NCI-H1417 treated with DMSO at 0.1 percent for 48 hours (cell line): Measurements from ENCODE around the gene INSIG2.

Experiments used
- DNase-seq: peaks from one replicate; lab custom pipeline; 2025; lab: John Stamatoyannopoulos, UW

The INSIG2 gene

DNA sequence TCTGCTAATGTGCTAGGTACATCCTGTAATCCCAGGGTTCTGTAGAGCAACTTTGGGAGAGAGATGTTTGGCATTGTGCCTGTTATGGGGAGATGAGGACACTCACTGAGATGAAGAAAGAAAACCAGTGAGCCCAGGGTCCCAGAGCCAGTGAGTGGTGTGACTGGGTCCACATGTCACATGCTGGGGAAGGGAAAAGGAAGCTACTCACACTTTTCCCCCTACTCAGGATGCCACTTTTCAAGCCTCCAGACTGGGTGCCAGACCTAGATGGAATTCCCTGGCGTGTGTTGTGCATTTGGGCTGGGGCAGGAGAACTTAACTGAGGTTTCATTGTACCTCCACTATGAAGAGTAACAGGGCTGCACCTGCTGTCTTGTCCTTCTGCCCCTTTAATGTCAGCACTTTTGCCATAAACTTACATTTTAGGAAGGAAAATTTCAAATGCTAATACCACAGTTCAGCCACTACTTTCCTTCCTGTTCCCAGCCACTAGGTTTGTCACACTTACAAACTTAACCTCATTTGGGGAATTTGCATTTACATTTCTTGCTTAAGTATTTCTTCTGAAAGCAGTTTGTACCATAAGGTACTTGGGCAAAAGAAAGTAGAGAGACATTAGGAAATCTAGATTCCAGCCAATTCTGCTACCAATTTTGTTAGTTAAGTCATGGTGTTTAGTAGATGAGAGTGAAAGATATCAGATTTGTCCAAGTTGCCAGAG lies 10.2 kb downstream of the INSIG2 start:
- no peak for DNase-seq

DNA sequence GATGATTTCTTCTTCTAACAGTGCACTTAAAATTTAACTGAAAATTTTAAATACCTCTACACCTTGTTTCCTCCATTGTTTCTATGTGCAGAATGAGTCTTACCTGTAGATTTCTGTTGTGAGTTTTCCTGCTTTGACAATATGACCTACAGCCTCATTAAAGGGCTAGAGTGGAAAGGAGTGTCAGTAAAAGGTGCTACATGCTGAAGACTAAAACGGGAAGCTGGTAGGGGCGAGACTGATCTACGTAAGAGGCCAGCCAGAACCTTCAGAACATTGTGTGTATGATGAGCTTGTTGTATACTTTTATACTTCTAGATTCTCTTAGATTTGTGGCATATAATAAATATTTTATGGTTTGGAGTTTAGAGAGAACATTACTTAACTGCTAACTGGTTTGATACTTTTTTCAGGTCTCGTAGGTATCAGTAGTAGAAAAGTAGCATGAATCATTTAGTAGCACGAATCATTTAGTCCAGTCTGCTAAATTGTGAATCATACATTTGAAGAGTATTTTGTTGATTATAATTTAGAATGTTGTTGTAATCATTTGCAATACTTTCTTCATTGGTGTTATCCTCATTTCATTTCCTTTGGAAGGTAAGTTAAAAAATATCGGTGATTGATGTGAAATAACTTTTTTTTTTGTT lies 14.3 kb downstream of the INSIG2 start:
- DNase-seq = no peak

DNA sequence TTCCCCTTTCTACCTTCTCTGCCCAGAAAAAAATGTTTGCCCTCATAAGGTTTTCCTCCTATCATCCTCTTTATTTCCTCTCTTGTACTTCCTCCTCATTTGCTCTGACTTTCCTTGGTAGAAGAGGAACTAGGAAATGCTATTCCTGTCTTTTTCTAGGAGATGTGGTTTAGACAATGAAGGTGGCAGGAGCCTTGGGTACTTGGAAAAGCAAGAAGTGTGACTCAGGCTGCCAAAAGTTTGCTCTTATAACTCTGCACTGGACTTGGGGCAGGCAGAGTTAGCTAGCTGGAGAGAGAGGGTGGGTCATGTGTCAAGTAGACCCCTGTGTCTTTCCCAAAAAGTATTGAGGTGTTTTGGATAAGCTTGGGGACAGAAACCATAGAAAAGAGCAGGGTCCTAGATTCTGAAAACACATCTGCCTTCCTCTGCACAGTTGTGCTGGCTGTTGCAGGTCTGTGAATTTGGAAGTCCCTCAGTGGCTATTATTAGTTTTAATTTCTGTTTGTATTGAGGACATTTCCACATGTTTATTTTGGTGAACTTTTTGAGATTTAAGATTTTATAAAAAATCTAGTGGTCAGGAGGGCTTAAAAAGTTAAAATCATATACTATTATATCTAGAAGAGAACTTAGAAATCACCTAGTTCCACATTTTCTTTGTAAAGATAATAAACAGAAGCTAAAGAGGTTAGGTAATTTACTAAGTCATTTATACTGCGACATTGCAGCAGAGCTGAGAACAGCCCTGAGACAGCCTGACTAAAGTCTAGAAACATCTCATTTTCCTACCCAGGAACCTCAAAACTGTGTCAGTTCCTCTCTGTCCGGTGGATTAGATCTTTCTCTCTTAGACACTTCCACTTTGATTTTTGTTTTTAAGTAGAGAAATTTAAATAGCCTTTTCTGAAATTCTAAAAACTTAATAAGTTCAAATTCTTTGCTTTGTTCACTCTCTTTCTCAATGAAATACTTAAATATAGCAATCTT lies 16.0 kb downstream of the INSIG2 start:
- DNase-seq = no peak

DNA sequence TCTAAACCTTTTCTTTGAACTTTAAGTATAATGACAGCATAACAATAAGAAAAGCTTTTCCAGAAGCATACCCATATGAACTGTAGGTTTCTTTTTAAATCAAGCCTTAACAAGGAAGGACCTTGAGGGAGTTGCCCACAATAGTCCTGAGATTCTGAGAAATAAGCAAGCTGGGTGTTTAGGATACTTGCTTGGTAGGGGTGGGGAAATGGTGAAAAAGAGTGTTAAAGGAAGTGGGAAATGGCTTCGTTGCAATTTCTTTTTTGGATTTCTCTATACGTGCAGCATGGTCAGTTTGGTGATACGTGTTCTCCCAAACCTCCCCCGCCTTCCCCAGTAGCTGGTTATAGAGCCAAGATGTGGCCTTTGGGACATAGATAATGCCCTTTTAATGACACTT lies 17.2 kb downstream of the INSIG2 start:
- DNase-seq = no peak

DNA sequence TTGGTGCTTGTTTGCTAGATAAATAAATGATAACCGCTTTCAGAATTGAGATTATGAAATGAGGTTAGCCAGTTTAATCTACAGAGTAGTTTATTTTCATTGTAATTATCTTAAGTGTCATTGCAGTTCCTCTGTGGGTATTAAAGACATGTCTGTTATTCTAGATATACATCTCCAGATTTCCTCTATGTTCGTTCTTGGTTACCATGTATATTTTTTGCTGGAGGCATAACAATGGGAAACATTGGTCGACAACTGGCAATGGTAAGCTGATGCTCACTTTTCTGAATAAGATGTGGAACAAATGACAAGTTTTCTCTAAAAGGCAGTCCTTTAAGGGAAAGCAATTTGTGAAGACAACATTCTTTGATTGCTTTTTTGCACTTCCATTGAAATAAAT lies 18.7 kb downstream of the INSIG2 start:
- DNase-seq = no peak

DNA sequence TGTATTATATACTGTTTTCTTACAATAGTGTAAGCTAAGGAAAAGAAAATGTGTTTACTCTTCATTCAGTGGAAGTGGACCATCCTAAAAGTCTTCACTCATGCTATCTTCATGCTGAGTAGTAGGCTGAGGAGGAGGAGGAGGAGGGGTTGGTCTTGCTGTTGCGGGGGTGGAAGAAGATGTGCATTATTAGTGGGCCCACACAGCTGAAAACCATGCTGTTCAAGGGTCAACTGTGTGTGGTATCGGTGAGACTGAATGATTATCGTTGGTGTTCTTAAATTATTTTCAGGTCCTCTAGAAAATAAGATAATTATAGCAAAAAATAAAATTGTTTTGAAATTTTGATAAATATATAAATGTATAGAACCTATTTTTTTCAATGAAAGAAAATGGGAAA lies 22.0 kb downstream of the INSIG2 start:
- no peak for DNase-seq

DNA sequence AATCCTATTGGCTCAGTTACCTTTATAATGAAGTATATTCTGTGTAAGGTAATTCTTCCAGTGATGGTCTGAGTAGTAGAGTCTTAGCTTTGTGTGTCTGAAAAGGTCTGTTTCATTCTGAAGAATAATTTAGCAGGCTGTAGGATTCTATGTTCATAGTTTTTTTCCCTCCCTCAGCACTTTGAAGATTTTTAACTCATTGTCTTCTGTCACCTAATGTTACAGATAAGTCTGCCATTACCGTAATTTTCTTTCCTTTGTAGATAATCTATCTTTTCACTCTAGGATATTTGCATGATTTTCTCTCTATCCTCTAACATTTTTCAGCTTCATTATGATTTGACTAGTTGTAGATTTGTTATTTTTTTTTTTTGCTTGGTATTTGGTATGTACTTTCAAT lies 22.7 kb downstream of the INSIG2 start:
- no peak for DNase-seq

DNA sequence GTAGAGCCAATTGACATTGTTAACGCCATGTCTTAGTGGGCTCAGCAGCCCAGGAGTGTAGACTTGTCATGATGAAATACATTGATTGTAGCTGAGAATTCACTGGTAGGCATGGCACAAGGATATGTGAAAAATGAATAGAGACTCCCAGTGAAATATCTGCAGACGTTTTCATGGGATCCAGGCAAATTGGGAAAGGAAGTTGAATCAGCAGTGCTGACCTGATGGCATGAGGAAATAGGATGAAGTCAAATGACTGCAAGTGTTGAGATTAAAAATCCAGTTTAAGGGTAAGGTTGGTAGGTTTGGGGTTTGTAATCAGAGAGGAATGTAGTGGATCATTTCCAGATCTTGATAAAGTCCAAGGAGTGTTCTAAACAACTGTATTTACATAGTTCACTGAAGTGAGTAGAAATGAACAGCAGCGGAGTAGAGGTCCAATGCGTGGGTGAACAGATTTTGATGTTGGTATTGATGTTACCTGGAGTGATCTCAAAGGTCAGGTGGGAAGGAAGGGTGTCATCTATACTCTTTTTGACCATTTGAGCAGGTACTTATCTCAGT lies 24.6 kb downstream of the INSIG2 start:
- DNase-seq = no peak

DNA sequence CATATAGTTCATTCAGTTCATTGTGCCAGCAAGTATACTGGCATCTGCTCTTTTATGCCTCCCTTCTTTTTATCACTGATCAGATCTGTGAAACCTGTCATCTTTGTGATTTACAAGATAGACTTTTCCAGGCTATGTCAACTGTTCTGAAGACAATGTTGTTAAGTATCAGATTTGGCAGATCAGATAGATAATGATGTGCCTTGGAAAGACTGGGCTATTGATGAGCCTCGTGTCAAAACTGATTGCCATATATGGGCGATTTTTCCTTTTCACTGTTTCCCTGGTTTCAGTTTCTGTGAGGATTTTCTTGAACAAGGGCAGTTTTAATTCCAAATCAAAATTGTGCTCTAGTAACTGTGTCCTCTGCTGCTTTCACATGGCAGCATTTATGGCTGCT lies 26.6 kb downstream of the INSIG2 start:
- DNase-seq = no peak

DNA sequence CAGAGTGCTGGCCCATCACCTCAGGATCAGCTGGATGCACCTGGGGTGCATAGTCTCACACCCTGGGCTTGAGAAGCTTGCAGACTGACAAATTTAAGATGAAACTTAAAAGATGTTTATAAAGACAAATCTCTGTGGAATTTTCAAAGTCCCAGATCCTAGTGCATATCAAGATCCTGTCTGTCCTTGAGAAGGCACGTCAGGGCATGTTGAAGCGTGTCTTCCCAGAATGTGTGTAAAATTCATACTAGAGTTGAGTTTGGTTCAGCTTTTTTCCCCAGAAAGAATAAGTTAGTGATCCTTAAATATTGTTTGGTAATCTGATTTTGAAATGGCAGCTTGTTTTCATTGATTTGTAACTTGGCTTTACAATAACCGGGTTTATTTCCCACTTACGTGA lies 27.5 kb downstream of the INSIG2 start:
- no peak for DNase-seq

DNA sequence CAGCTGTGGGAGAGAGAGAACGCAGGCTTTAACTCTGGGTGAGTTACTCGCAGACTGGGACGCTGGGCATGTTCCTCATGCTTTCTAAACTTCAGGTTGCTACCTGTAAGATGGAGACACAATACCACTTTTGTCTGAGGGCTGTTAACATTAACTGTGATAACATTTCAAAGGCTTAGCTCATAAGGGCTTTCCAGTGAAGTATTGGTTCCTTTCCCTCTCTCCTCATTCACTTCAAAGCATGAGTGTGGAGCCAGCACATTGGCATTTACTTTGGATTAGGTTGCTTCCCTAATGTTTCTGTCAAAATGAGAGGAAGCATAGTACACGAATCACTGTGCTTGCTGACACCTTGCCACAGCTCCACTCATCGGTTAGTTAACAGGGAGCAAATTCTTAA lies 30.2 kb downstream of the INSIG2 start:
- no peak for DNase-seq

DNA sequence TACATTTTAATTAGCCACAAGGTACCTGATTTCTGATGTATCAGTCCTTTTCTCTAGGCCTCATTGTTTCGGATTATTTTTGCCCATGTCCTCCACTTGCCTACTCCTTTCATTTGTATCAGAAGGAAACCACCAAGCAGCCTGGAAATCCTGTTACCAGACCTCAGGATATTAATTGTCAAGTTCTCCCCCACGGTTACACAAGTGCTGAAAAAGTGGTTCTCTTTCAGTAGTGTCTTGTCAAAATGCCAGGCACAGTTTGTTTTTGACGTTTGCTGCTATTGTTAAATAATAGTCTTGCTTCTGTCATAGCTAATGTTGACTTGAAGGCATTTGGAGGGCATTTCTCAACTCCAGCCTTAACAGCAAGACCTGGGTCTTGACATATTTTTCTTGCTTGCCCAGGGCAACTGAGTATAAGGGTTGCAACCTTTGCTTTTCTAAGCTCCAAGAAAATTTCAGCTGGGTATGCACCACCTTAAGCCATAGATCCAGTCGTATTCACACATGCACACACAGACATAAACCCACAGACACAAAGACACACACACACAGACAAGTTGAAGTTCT lies 31.0 kb downstream of the INSIG2 start:
- no peak for DNase-seq

DNA sequence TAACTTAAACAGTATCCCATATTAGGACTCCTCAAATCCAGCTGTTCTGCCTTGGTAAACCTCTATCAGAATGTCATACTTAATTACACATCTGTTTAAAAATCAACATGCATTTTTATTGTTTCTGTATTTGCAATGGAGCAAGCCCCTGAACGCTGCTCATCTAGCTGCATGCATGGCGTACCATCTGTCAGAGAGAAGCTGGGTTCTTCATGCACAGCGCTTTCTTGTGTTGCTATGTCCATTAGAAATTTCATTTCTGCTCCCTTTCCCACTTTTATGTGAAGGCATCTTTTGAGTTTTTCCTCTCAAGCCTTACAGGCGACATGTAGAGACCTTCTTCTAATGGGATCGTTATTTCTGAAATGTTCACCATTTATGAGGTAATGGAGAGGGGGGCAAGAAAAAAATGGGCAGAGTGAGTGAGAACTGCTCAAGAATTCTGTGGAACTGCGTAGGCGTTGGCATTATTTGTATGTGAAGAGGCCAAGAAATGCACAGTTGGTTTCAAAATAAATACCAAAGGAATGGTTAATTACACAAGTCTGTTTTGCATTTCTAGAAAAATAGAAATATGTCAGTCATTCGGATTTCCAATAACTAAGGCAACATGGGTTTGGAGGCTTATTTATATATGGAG lies 31.6 kb downstream of the INSIG2 start:
- DNase-seq = no peak

DNA sequence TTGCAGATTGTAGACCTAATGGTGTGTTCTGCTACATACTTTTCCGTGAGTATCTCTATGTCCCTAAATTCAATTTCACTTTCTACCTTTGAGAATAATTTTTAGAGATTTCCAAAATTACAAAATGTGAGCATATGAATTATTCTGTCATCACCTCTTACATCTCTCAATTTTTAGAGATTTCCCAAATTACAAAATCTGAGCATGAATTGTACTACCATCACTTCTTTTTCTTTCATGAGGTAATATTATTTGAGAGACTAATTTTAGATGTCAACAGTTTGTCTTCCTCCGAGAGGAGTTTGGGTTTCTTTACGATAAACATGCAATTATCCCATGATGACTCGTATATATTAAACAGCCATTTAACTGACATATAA lies 32.1 kb downstream of the INSIG2 start:
- DNase-seq = no peak

DNA sequence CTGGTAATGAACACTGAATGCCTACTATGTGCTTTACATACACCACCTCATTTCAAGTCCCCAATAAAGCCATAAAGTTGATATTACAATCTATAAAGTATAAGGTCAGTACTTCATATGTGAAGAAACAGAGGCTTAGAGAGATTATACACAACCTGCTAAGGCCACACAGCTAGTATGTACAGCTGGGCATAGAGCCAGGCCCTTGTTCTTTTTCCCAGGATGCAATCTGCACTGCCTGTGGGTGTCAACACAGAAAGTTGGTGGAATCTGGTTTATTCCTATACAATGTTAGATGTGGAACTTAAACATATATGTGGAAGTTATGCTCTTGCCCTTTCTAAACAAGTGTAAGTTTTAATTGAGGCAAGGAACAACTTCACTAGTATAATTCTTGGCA lies 32.8 kb downstream of the INSIG2 start:
- no peak for DNase-seq

DNA sequence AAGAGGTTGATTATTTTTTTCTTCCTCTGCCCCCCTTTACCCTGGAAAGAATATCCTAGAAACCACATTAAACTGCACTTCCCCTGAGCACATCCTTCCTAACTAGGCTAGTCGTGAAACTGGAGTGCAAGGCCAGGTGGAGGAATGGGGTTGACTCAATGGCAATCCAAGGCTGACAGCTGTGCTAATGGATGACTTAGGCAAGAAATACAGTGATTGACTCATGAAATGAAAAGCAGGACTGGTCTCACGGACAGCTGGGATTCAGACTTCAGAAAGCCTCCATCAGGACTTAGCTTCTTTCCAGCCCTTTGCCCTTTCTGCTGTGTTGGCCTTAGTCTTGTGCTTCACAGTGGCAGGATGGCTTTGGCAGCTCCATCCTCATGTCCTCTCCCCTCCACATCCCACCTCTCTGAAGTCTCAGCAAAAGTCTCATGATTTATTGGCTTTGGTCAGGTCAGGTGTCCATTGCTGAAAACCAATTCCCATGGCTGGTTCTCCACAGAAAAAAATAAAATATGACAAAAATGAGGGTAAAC lies 33.8 kb downstream of the INSIG2 start:
- DNase-seq = no peak

DNA sequence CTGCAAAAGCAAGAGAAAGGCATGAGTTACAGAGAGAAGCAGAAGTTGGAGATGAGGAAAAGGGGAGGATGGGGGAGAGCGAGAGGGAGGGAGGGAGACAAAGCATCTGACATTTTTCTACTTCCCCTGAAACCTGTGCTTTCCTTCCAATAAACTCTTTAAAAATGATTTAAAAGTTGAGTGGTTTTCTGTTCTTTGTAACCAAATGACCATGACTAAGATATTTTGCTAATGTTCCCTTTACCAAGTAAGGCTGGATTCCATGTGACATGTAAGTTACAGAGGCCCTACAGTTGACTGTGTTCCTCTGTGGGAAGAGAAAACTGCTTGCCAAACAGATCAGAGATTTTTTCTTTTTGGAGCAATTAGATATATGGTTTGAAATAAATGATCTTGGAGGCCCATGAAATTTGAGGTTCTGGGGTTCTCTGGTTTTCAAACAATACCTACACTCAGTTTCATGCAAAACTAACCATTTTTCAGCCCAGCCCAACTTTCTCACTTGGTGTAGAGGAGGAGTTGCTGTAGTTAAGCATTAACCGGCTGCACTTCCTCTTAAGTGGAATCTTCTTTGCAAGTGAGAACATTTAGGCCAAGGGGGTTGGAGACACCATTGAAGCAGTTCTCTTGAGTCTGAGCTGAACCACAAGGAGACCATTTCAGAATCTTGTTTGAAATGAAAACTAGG lies 34.5 kb downstream of the INSIG2 start:
- no peak for DNase-seq

DNA sequence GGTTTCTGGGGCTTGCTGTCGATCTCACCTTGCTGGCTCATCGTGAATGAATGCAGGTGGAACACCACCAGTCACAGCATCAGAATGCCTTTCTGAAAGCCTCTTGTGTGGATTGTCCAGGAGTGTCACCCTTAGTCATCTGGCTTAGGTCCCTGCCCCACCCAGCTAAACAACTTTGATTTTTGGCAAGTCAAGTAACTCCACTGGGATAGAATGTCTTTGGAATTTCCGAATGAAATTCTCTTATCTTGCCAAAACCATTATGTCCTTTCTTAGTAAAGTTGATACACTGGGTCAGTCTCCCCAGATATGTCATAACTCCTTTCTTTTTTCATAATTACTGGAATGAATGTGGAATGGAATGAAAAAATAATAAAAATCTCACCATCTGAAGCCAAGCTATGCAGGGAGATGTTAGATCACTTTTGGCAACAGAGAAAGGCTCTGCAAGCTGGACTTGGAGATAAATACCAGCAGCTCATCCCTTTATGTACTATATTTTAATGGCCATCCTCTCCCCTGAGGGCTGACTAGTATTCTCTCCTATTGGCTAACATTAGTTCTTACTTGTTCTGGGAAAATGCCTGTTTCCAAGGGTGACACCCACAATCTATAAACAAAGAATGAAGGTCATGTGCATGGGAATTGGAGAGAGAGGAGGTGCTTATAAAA lies 35.4 kb downstream of the INSIG2 start:
- no peak for DNase-seq

DNA sequence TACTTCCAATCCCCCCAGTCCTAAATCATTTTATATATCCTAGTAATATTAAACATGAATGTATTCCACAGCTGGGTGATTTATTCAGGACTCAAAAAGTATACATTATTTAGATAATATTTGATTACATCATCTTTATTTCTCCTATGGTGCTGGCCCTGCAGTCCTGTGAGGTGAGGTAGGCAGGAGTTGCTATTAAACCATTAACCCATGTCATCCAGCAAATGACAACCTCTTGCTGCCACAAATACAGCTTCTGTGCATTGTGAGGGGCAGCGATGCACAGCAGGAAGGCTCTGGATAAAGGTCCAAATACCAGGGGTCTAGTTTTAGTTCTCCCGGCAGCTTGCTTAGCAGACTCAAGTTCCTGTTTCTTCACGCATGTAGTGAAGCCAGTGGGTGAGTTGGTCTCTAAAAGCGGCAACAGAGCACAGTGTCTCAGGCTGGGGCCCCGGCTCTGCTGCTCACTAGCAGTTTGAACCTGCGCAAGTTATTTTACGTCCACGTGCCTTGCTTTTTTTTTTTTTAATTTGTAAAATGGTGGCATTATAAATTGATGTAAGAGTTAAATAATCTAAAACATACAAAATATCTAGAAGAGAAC lies 36.1 kb downstream of the INSIG2 start:
- DNase-seq = no peak

DNA sequence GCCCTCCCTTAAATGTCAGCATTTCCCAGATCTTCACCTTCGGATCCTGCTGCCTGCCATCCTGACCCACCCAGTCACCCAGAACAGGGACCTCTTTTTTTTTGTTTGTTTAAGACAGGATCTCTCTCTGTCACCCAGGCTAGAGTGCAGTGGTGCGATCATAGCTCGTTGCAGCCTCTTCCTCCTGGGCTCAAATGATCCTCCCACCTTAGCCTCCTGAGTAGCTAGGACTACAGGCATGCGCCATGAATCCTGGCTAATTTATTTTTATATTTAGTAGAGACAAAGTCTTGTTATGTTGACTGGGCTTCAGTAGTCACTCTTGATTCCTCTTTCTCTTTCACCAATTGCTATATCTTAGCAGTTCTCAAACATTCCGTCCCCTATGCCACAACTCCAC lies 39.0 kb downstream of the INSIG2 start:
- DNase-seq = no peak
